NCI-H2107 (cell line): ENCODE results near the gene CGREF1.
"Not testable (repeated sequence)": the region's sequence is repeated elsewhere in the genome, so short reads cannot be mapped to it uniquely, and the experiment has no call there.

Source experiments
- DNase-seq: peaks from one replicate; lab custom pipeline; 2025; lab: John Stamatoyannopoulos, UW

The CGREF1 gene

GRCh38 chr2:27137322-27137935 lies 18.5 kb upstream of the CGREF1 start:
- DNase-seq: no peak

GRCh38 chr2:27136751-27137150 lies 17.8 kb upstream of the CGREF1 start:
- no peak for DNase-seq

- DNase-seq: no peak
Measured at GRCh38 chr2:27135478-27135955, 16.6 kb upstream of the CGREF1 start.

GRCh38 chr2:27134781-27135477 lies 16.0 kb upstream of the CGREF1 start:
- no peak for DNase-seq

- peak; percentile 86 for DNase-seq
Measured at GRCh38 chr2:27133905-27134780, 15.2 kb upstream of the CGREF1 start, which contains the start of gene PREB. Gene PREB, minus strand, starts transcription at chr2:27134636. Its CDS starts 215 bp downstream, at chr2:27134421.

GRCh38 chr2:27133195-27133875 lies 14.4 kb upstream of the CGREF1 start:
- DNase-seq: no peak

DNA sequence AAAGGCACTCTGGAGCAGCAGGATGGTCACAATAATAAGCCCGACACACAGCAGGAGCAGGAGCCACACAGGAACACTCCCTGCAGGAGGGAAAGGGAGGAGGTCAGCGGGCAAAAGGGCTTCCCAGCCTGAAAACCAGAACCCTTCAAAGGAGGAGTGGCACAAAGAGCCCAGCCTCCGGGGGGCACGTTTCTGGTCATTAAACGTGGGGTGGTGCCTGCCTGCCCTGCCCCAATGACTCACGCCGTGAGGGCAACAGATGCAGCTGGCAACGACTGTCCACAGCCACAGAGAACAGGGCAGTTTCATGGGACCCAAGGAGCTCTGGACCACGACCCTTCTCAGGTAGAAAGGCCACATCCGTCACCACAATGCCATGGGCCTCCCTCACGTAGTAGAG lies 12.5 kb upstream of the CGREF1 start:
- DNase-seq: no peak

DNA sequence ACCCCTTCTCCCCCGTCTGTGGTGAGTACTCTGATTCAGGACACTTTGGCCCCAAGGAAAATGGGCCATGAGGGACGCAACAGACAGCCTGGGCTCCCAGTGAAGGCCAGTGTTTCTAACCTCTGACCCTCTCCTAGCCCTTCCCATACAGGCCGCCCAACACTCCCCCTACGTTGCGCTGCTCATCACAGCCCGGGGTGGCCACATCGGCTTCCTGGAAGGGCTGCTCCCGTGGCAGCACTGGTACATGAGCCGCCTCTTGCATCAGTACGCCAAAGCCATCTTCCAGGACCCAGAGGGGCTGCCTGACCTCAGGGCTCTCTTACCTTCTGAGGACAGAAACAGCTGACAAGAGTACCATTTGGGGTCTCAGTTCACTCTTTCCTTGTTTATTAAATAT lies 11.5 kb upstream of the CGREF1 start:
- no peak for DNase-seq

DNA sequence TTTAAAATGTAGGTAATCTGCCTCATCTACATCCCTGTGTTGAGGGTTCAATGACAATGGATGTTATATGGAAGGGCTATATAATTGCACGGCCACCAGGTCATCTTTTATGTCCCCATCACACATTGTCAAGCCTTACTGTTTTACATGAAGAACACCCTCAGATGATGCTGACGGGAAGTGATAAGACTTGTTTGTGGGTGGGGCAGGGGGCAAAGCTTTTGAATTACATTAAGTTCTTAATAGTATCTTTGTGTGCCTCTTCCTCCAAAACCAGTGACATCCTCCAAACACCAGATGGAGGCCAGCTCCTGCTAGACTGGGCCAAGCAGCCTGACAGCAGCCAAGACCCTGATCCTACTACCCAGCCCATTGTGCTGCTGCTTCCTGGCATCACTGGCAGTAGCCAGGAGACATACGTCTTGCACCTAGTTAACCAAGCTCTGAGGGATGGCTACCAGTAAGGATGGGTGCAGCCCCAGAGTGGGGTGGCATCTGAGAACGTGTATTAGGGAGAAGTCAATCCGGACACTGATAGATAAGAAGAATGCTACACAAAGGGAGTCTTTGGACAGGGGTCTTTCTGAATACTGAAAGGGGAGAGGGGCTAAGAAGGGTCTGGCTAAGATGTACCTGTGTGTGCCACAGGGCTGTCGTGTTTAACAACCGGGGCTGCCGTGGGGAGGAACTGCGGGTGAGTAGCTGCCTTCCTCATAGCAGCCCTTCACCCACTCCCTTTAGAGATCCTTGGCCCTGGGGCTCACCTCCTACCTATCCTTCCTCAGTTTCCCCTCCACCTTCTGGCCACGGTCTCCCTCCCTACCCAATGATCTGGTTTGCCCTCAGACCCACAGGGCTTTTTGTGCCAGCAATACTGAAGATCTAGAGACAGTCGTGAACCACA lies 10.0 kb upstream of the CGREF1 start:
- DNase-seq: no peak

- no peak for DNase-seq
Measured at GRCh38 chr2:27127883-27128667, 9.1 kb upstream of the CGREF1 start.

GRCh38 chr2:27126252-27126710 lies 7.4 kb upstream of the CGREF1 start:
- DNase-seq: no peak

DNA sequence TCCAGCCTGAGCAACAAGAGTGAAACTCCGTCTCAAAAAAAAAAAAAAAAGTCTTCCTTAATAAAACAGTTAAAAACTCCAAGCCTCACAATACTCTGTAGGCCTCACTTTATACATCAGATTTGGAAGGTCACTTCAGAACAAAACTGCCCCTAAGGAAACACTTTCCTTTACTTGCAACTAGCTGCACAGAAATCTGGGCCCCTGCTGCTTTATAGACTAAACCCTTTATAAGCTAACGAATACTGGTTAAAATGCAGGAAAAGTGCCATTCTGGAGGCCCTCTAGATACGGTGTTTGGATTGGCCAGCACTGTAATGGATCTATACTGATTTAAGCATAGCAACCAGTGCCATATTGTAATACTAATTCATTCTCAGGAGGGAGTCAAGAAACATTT lies 6.2 kb upstream of the CGREF1 start:
- DNase-seq: no peak

- no peak for DNase-seq
Measured at GRCh38 chr2:27123302-27124150, 4.6 kb upstream of the CGREF1 start, which contains the start of gene ABHD1. Gene ABHD1, plus strand, starts transcription at chr2:27123815. Its CDS starts 134 bp downstream, at chr2:27123949.

GRCh38 chr2:27122791-27123190 lies 3.9 kb upstream of the CGREF1 start:
- no peak for DNase-seq

GRCh38 chr2:27121906-27122305 lies 3.0 kb upstream of the CGREF1 start:
- DNase-seq: no peak

- not testable (repeated sequence) for DNase-seq
Measured at GRCh38 chr2:27119330-27119670, 372 bp upstream of the CGREF1 start.

DNA sequence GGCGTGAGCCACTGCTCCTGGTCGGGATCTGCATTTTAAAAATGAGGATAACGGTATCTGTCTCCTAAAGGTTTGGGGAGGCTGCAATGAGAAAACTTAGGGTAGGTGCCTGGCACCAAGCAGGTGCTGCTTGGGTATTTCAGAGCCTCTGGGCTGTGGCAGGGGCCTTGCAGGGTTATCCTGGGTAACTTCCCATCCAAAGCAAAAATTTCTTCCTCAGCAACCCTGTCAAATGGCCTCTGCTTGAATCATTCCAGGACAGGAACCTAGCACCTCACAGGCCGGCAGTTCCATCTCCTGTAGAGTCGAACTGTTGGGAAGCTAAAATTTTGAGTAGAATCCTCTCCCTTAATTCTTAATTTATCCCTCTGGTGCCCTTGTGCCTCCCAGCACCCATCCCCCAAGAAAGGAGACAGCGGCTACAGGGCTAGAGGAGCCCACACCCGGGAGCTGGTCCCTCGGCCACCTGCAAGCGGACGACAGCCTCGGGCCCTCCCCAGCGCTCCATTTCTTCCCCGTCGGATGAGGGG lies 868 bp downstream of the CGREF1 start:
- DNase-seq: no peak

- DNase-seq: no peak
Measured at GRCh38 chr2:27115519-27115918, 3.4 kb downstream of the CGREF1 start.
